Epithelial cell of proximal tubule (primary cell): ENCODE results near the gene FAM13A. TPM values are rescaled to one million over a fixed set of nuclear protein-coding genes. Genes with fewer than 3 reads are reported as not detected.

Experiments
- DNase-seq: peaks from one replicate; pipeline ENCODE4 v3.0.0-alpha.2; 2011; ENCODE audit warnings: low read depth
- H3K4me3 ChIP-seq: 2 replicates; pipeline ENCODE4 v1.5.1; 2011; ENCODE audit warnings: low read depth, mild to moderate bottlenecking, low read length
- total RNA-seq: library from RNA; depleted of rRNA; stranded (reverse); fragments of >200 nt; gene quantifications from 2 replicates; pipeline ENCODE4 v1.2.3, GENCODE V29; 2015
- TF ChIP-seq, protein P1 (sequence below): conservative IDR thresholded peaks from 2 replicates; pipeline ENCODE4 v1.5.1; 2012; ENCODE audit warnings: low read depth, mild to moderate bottlenecking, low read length

The FAM13A gene
- total RNA-seq, 1 donor from 2014 or later: 3.0 TPM

GRCh38 chr4:88963817-88964216 is 93.2 kb downstream of the FAM13A start:
- TF ChIP-seq, protein P1, sequence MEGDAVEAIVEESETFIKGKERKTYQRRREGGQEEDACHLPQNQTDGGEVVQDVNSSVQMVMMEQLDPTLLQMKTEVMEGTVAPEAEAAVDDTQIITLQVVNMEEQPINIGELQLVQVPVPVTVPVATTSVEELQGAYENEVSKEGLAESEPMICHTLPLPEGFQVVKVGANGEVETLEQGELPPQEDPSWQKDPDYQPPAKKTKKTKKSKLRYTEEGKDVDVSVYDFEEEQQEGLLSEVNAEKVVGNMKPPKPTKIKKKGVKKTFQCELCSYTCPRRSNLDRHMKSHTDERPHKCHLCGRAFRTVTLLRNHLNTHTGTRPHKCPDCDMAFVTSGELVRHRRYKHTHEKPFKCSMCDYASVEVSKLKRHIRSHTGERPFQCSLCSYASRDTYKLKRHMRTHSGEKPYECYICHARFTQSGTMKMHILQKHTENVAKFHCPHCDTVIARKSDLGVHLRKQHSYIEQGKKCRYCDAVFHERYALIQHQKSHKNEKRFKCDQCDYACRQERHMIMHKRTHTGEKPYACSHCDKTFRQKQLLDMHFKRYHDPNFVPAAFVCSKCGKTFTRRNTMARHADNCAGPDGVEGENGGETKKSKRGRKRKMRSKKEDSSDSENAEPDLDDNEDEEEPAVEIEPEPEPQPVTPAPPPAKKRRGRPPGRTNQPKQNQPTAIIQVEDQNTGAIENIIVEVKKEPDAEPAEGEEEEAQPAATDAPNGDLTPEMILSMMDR: no peak
- DNase-seq: no peak
- no peak overlapping the region for H3K4me3 ChIP-seq

DNA sequence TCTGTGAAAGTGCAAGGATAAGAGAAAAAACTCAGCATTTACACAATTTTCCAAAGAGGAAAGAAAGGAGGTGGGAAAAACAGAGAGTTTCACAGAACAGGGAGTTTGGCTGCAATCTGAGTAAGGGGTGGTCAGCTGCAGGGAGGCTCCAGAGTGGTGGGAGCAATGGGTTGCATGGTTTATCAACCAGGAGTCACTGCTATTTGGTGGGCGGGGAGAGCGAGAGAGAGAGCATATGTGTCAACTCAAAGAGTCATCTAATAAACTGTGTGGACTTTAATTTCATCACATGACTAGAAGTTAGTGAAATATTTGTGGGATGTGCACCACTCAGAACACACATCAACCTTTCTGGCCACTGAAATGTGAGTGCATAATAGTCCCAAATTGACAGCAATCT is 94.6 kb downstream of the FAM13A start:
- TF ChIP-seq, protein P1: no peak
- H3K4me3 ChIP-seq: no peak overlapping the region
- DNase-seq: no peak

DNA sequence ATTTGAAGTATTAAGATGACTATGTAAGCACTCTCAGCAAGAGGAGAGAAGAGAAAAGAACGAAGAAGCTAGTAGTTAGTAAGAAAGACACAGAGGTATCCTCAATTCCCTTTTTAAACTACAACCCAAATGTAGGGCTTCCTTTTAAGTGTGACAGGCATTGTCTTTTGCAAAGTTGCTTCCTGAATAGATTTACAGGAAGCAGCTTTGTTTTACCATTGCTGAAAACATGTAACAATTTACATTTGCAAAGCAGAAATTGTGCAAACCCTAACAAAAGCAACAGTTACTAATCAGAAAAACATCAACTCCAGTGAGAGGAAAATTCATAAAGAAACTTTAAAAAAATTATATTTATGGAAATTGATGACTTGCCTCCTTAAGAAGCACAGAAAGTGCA is 96.4 kb downstream of the FAM13A start:
- H3K4me3 ChIP-seq: no peak overlapping the region
- DNase-seq: no peak
- TF ChIP-seq, protein P1: no peak

GRCh38 chr4:88958080-88958479 is 98.9 kb downstream of the FAM13A start:
- no peak for DNase-seq
- TF ChIP-seq, protein P1: no peak
- H3K4me3 ChIP-seq: no peak overlapping the region

DNA sequence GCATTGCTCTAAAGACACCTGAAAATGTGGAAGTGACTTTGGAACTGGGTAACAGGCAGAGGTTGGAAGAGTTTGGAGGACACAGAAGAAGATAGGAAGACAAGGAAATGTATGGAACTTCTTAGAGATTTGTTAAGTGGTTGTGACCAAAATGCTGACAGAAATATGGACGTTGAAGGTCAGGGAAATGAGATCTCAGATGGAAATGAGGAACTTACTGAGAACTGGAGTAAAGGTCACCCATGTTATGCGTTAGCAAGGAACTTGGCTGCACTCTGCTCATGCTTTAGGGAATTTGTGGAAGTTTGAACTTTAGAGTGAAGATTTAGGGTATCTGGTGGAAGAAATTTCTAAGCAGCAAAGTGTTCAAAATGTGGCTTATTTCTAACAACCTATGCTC is 99.4 kb downstream of the FAM13A start:
- DNase-seq: no peak
- no peak overlapping the region for H3K4me3 ChIP-seq
- TF ChIP-seq, protein P1: no peak

DNA sequence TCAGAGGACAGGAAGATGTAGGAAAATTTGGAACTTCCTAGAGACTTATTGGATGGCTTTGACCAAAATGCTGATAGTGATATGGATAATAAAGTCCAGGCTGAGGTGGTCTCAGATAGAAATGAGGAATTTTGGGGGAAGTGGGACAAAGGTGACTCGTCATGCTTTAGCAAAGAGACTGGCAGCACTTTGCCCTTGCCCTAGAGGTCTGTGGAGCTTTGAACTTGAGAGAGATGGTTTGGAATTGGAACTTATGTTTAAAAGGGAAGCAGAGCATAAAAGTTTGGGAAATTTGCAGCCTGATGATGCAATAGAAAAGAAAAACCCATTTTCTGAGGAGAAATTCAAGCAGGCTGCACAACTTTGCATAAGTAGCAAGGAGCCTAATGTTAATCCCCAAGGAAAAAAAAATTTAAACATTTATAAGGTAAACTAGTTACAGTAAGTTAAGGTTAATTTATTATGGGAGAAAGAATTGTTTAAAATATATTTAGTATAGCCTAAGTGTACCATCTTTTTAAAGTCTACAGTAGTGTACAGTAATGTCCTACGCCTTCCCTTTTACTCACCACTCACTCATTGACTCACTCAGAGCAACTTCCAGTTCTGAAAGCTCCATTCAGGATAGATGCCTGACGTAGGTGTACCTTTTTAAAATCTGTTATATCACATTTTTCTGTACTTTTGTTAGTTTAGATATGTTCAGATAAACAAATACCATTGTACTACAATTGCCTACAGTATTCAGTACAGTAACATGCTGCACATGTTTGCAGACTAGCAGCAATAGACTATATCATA is 101.2 kb downstream of the FAM13A start:
- TF ChIP-seq, protein P1: no peak
- no peak overlapping the region for H3K4me3 ChIP-seq
- DNase-seq: no peak

GRCh38 chr4:88953400-88953799 is 103.6 kb downstream of the FAM13A start:
- no peak overlapping the region for H3K4me3 ChIP-seq
- no peak for DNase-seq
- TF ChIP-seq, protein P1: no peak
